GM13977 (cell line): ENCODE results near the gene RNF157.

Experiments used
- DNase-seq: peaks from one replicate; pipeline ENCODE4 v3.0.0; 2012; ENCODE audit warnings: low spot score
- CTCF ChIP-seq: IDR thresholded peaks from 2 replicates; pipeline ENCODE4 v1.5.1; 2012; ENCODE audit warnings: mild to moderate bottlenecking, control low read depth; ENCODE audit not compliant: insufficient read depth; ENCODE audit errors: extremely low read depth, missing control alignments
- in situ Hi-C: fragments of 300-500 bp; cut with MboI; formaldehyde crosslinking; loops from one replicate; pipeline ENCODE4 v1.12.0; 2022; ENCODE audit warnings: low sequenced_read_pairs, low pct_unique_long_range_greater_than_20kb, mixed read lengths, inconsistent platforms; ENCODE audit not compliant: unreplicated experiment

The RNF157 gene

GRCh38 chr17:76240461-76241203 is at the start of gene RNF157:
Gene RNF157, minus strand, starts transcription at chr17:76240493. Its CDS starts 253 bp downstream, at chr17:76240240.
- peak; percentile 89 for DNase-seq
- in situ Hi-C loops, result no loop called here
- TF ChIP-seq CTCF, result no peak

GRCh38 chr17:76281573-76282371 is 41.5 kb upstream of the RNF157 start:
- DNase-seq, result no peak
- no peak for TF ChIP-seq CTCF
- in situ Hi-C loops, result loop anchor here (5.0 kb wide), 1 partner anchor 154 kb away; no protein-coding TSS in a partner anchor

- in situ Hi-C loops, result loop anchor here (5.0 kb wide), 1 partner anchor 153 kb away; no protein-coding TSS in a partner anchor
- TF ChIP-seq CTCF, result no peak
- DNase-seq, result no peak
Observed at GRCh38 chr17:76280650-76281049, 40.4 kb upstream of the RNF157 start.

- no peak for TF ChIP-seq CTCF
- in situ Hi-C loops, result loop anchor here (5.0 kb wide), 1 partner anchor 153 kb away; no protein-coding TSS in a partner anchor
- no peak for DNase-seq
Observed at GRCh38 chr17:76279742-76280287, 39.5 kb upstream of the RNF157 start.

DNA sequence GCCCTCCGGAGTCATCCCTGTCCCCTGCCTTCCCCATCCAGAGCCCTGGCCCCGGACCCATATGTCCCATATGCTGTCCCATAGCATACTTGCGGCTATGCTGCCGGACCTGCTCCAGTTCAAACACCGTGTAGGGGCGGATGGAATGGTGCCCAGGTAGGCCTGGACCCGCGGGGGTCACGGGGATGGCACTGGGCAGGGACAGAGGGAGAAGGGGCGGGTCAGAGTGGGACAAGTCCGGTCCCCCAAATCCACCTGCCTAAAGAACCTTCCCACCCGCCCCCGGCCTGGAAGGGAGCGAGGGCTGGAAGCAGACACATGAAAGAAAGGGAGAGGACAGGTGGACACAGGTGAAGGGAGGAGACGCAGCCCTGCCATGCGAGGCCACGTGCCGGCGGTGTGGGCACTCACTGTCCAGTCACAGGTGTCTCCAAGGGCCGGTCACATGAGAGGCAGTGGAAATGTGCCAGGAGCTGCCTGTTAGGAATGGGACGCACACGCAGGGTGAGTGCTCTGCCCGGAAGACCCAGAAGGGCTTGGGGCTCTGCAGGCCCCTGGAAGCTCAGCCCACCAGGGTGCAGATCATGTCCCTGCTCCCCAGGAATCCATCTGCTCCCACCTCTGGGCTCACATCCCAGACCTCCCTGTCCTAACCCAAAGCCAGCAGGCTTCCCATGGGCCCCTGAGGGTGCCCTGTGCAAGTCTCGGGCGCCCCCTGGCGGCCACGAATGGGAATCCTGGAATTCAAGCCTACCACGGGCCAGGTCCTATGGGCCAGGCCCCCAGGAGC is 38.9 kb upstream of the RNF157 start:
- in situ Hi-C loops, result no loop called here
- TF ChIP-seq CTCF, result peak; percentile 98
- DNase-seq, result peak; percentile 87
